IPS-18c (cell line): ENCODE data around the gene RPS14.

Source experiments
- H3K4me3 ChIP-seq: 2 replicates; pipeline ENCODE4 v1.7.0; 2013; ENCODE audit warnings: low read depth, mild to moderate bottlenecking, low read length, moderate library complexity; ENCODE audit not compliant: insufficient read depth
- H3K9me3 ChIP-seq: one replicate; pipeline ENCODE4 v1.6.1; 2013; ENCODE audit warnings: mild to moderate bottlenecking, low read length, moderate library complexity; ENCODE audit not compliant: control insufficient read depth, insufficient read depth

The RPS14 gene

DNA sequence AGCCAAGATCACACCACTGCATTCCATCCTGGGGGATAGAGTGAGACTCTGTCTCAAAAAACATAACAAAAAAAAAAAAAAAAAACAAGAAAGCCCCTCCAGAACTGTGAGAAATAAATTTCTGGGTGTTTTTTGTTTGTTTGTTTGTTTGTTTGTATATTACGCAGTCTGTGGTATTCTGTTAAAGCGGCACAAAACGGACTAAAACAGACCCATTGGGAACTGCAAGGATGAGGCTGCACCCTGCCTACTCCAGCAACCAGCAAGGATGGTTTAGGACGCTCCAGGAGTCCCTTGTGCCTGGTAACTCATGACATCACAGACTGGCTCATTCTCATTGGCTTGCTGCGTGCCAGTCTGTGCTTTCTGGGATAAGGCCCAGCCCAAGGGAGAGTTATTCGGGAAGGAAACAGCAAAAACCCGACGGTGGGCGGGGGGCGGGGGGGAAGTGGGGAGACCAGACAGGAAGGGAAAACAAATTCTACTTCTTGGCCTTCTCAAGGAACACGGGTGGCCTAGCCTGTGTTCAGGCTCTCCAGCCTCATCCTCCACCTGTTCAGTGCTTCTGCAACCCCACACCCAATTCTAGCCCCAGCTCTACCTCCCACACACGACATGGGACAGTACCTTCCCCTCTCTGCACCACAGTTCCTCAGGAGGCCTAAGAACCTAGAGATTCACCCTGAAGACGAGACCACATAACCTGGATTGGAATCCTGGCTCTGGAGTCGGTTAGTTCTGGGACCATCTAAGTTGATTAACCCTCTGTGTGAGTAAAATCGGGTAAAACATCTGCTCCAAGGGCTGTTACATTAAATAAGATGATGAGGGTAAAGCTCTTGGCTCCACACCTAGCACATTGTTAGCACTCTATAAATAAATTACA is 39.7 kb downstream of the RPS14 start:
- Histone ChIP-seq H3K9me3 (no peaks in the 10 kb centered on the region), H3K4me3 (peak overlapping the region; percentile 32; the same call in 1 of the 2 replicates)

DNA sequence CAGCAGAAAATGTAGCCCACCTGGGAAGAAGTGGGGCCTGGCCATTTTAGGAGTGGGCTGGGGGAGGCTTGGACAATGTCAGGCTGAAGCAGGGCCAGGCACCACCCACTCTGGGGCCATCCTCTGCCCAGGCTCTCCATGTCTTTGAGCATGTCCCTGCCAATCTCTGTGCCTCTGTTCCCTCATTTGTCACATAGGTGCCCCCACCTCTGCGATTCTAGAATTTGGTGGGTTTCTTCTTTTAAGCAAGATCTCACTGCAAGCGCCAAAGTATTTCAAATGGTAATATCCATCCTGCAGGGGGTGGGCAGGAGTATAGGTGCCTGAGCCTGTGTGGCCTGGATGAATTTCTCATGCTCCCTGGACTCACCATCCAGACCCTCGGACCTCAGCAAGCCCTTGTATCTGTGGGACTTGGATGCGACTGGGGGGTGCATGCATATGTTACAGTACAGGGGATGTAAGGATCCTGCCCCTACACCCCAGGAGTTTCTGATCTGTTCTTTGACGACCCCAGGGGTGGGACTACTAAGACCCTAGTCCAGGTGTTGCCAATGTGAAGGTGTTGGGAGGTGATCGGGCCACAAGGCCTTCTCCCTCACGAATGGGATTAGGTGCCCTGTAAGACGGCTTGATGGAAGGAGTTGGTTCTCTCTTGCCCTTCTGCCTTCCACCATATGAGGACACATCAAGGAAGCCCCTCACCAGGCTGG is 41.2 kb downstream of the RPS14 start:
- no peaks in the 10 kb centered on the region for H3K9me3 ChIP-seq
- no peak overlapping the region for H3K4me3 ChIP-seq

DNA sequence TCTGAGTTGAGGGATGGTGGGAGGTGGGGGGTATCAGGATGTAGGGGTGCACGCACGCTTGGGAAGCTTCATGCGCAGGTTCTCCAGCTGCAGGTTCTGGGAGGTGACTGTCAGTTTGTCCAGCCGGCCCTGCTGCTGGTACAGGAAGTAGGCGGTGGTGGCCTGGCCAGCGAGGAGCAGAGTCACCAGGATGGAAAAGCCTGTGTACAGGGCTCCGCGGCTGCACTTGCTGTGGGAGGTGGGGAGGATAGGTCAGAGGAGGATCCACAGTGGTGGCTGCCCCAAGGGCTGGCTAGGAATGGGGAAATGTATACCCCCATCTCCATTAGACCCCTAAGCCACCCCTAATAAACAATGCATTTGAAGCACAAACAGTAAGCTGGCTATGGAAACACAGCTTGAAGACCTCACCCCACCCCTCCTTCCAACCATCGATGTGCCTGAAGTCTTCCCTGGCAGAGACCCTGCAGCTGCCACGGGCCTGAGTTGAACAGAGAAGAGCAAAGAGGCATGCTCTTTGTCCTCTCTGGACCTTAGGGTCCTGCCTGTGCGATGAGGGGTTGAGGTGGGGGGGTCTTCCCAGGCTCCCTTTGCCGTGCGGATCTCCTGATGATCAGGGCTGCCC is 42.3 kb downstream of the RPS14 start:
- Histone ChIP-seq H3K9me3 (no peaks in the 10 kb centered on the region), H3K4me3 (no peak overlapping the region)

DNA sequence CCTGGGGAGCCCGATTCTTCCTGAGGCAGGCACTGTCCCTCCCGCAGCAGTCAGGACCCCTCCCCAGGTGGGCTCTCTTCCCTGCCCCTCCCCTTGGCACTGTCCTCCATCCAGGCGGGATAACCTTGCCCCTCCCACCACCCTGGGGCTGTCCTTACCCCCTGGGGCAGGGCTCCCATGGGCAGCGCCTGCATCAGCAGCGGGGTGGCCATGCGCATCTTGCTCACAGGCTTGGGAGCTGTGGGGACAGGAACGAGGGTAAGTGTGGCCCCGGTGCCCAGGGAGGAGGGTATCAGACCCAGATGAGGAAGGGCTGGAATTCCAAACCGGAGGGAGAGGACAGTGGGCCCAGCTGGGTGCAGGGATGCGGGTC is 42.8 kb downstream of the RPS14 start:
- no peaks in the 10 kb centered on the region for H3K9me3 ChIP-seq

DNA sequence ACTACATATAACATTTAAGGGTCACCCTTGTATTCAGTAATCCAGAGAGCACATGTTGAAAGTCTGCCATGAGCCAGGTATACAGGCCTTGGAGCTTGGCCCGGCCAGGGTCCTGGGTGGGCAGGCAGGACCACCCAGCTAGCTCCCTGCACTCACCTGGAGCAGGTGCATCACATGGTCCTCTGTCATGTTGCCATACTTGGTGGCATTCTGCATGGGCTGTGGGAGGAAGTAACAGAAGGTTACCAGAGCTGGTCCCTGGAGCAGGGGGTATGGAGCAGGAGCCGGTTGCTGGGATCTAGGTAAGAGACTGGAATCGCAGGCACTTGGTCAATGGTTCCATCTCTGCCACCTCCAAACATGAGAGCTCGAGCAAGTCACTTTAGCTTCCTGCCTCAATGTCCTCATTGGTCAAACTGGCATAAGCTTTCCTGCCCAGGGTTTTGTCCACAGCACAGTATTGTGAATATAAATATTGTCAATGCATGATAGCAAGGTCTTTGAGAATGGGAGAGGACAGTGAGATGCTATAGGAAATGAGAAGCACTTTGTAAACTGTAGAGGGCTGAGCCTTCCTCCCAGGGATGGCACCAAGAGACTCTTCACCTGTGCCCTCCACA is 43.3 kb downstream of the RPS14 start:
- H3K4me3 ChIP-seq, result no peak overlapping the region
- no peaks in the 10 kb centered on the region for H3K9me3 ChIP-seq

More for the DNA sequence above, 42.8 kb downstream of the RPS14 start:
- no peak overlapping the region for H3K4me3 ChIP-seq

DNA sequence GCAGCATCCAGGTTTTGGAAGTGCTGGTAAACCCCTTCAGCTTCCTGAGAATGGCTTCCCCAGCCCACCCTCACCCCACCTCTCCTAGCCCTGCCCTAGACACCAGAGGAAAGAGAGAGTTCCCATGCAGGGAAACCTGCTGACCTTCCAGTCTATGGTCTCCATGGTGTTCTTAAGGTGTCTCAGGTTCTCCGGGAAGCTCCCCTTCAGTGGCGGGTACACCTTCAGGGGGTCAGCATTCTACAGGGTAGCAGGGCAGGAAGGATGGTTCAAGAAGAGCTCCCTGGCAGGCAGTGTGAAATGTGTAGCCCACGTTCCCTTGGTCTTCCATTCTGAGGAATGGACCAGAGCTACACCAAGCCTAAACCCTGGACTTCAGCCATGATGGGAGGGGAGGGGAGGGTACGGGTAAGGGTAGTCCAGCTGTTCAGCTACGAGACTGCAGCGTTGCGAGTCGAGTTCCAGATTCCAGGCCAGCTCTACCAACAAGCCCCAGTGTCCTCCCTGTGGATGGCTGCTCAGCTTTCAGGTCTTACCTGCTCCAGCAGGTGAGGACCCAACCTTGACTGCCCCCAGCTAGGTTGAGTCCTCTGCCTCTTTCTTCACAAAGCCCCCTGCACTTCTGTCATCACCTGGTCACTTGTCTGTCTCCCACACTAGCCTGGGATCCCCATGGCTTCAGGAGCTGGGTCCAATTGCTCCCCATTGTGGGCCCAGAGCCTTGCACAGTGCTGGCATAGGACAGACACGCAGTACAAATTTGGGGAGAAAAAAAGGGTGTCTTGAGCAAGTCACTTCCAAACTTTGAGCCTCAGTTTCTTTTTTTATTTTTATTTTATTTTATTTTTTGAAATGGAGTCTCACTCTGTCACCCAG is 44.4 kb downstream of the RPS14 start:
- Histone ChIP-seq H3K9me3 (no peaks in the 10 kb centered on the region), H3K4me3 (no peak overlapping the region)

DNA sequence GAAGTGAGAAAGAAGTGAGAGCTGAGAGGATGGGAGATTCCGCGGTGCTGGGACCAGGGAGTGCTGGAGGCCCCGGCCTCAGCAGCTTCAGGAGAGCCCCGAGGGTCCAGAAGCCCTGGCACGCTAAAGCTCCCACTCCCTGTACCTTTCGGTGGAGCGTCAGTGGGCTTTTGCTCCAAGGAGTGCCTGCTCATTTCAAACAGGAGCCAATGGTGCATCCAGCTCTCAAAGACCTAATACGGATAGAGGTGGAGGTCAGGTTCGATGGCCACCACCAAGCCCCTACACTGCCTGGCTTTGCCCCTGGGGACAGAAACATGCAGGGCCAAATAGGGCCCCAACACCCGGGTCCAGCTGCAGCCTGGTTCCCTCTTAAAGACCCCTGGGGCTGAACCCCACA is 45.0 kb downstream of the RPS14 start:
- H3K9me3 ChIP-seq, result no peaks in the 10 kb centered on the region
- no peak overlapping the region for H3K4me3 ChIP-seq

DNA sequence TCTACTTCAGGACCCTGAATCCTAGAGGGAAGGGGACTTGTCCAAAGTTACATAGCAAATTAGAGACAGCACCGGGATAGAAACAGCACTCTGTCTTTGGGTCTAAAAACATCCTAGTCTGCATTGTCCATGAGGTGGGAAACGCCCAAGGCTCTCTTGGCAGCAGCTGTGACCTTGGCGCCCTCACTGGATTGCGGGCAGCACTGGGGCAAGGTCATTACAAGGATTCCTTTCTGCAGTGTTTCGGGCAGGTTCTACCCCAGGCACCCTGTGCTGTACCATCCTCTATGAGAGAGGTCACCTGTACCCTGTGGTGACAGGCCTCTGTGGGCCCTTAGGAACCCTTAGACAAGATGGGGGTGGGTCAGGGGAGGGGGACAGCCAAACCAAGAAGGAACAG is 45.4 kb downstream of the RPS14 start:
- Histone ChIP-seq H3K4me3 (no peak overlapping the region), H3K9me3 (no peaks in the 10 kb centered on the region)

DNA sequence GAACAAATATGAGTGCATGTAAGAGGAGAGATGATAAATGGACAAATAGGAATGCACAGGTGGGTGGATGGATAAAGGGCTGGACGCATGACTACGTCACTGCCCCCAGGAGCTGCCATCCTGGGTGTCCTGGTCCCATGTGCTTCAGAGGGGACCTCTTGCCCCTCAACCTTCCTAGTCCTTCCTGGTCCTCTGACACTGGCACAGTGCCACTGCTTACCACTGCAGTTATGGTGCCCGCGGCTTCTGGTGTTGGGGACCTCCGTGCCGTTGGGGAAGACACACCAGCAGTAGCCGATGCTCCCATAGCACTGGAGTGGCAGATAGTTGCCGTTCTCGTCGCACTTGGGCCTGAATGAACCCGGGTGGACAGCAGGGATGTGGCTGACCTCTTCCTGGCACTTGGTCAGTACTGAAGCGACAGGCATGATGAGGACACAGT is 46.6 kb downstream of the RPS14 start:
- no peak overlapping the region for H3K4me3 ChIP-seq
- H3K9me3 ChIP-seq, result no peaks in the 10 kb centered on the region

DNA sequence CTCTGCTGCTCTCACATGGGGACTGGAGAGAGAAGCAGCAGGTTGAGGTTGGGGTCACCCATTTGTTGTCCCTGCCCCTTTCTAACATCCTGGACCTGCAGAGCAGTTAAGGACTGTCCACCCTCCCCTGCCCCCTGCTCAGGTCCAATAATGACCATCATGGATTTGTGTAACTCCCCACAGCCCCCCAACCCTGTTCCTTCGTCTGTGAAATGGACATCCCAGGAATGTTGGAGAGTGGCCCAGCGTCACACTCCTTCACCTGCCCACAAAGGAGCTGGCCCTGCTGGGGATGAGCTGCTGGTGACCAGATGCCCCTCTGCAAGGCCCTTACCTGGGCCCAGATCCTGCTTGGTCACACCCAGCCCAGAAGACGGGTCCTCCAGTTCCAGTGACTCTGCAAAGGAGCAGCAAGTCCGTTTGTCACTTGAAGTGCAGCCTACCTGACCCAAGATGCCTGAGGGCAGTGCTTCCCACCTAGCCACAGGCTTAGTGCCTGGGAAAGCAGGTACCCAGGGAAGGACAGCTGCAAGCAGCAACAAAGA is 47.2 kb downstream of the RPS14 start:
- Histone ChIP-seq H3K4me3 (no peak overlapping the region), H3K9me3 (no peaks in the 10 kb centered on the region)

DNA sequence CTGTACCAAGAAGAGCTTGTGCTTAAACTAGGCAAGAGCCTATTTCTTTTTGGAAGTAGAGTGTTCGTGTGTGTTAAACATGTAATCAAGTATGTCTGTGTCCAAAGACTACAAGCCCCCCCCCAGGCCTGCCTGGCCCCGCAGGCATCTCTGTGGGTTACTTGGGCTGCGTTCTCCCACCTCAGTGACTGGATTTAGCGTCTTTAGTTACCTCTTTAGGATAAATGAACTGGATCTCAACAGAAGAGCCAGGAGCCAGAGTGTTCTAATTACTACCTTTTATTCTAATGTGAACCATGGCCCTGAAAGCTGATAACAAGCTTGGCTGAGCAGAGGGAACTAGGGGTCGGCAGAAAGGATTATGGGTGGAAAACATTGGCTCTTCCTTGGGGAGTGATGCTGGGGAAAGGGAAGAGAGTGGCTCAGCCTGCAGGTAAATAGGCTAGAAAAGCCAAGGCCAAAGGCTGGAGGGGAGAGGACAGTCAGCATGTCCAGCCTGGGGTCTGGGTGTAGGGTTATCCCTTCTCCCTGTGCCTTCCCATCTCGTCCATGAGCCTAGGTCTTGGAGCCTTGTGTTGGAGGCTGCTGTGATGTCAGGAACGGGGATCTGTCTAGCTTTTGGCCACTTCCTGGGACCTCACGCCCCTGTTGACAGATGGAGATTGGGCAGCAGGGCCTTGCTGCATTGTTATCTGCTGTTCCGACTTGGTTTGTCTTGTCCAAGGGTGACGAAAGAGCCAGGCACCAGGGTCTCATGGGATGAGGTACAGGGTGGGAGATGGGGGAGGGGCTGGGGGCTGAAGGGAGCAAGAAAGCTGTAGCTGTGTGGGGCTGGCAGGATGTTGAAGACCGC is 47.9 kb downstream of the RPS14 start:
- no peak overlapping the region for H3K4me3 ChIP-seq
- H3K9me3 ChIP-seq, result no peaks in the 10 kb centered on the region

DNA sequence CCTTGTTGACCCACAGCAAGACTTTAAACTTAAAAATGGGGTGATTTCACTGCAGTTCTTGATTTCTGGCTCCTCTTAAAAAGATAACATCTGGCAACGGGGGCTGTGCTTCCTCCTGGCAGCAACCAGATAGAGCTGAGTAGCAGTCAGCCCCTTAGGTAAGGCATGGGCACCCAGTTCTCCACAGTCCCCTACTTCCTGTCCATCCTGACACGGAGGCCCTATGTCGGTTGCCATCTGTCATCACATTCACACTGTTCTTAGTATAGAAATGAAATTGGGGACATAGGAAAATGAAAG is 48.5 kb downstream of the RPS14 start:
- Histone ChIP-seq H3K4me3 (no peak overlapping the region), H3K9me3 (no peaks in the 10 kb centered on the region)

DNA sequence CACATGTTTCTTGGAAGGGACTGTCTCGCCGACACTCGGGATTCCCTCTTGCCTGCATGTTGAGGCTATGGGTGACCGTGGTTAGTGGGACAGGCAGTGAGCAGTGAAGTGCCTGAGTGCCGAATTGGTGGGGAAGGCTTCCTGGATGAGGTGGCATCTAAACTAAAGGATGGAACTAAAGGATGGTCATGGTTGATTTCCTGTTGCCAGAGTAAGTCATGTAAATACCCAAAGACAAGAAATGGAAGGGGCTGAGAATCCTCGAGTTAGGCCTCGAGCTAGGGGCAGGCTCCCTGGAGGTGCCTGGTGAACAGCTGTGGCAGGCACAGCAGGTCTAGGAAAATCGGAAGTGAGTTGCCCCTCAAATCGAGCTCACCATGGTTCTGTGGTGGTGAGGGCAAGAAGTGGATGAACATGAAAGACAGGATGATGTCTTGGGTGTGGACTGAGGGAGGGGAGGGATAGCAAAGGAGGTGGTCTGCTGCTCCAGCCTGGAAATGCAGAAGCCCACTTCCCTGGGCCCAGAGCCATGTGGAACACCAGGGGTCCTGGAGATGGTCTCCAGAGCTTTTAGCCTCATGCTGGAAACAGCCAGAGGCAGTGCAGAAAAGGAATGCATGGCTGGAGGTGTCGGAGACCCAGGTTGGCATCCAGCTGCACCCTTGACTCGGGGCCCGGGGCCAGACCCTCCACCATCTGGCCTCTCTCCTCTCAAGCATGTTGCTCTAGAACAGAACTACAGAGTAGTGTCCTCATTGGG is 49.0 kb downstream of the RPS14 start:
- no peak overlapping the region for H3K4me3 ChIP-seq

DNA sequence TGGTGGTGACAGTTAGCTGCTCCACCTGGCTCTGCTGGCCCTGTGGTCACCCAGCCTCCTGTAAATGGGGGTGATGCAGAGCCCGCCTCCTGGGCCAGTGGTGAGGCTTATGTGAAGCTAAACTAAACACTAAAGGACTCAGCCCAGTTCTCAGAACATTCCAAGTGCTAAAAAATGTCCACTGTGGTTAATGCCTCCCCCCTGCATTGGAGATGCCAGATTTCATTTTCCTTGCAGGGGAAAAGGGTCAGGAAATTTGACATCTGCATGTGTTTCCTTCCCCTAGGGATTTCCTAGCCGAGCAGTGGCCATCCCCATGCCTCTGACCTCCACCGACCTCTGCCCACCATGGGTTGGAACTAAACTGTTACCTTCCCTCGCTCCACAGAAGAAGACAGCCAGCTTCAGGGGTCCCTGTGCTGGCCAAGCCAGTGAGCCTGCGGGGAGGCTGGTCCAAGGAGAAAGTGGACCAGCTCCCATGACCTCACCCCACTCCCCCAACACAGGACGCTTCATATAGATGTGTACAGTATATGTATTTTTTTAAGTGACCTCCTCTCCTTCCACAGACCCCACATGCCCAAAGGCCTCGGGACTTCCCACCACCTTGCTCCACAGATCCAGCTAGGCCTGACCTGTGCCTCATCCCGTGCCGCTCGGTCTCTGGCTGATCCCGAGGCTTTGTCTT is 49.9 kb downstream of the RPS14 start:
- Histone ChIP-seq H3K4me3 (no peak overlapping the region), H3K9me3 (no peaks in the 10 kb centered on the region)

More for the DNA sequence above, 49.0 kb downstream of the RPS14 start:
- no peaks in the 10 kb centered on the region for H3K9me3 ChIP-seq
